K562 (cell line): ENCODE data around the gene IGF2R. TPM values are rescaled to one million over a fixed set of nuclear protein-coding genes. Genes with fewer than 3 reads are reported as not detected.

ENCODE experiments used
- ATAC-seq: fragments of 200-7000 bp; cut with Tn5 transposase; 3 replicates; pipeline ENCODE4 v1.9.1; 2020; ENCODE audit warnings: moderate library complexity
- BruUV-seq: library from RNA; stranded (reverse); fragments of 400-500 nt; replicated peaks from 2 replicates; lab custom pipeline; 2021; lab: Mats Ljungman, UMichigan
- CTCF ChIA-PET: fragments of 300-600 bp; formaldehyde crosslinking; extraction: SDS; loops from one replicate; lab custom pipeline; 2021; ENCODE audit warnings: low intra/inter-chr PET ratio; lab: Yijun Ruan, JAX
- POLR2A ChIA-PET: fragments of 300-600, 350-650 bp; sonication (Branson Sonifier 250); formaldehyde crosslinking; extraction: SDS; loops from one replicate; lab custom pipeline; 2021; ENCODE audit warnings: antibody characterized with exemption, inconsistent platforms; lab: Yijun Ruan, JAX
- DNase-seq, 4 experiments: peaks; one replicate each; pipeline versions ENCODE4 v3.0.0 to v3.0.0-alpha.2; 2011 to 2018; ENCODE audit warnings: low spot score in 3 of 4, mixed read lengths in 3 of 4; ENCODE audit errors: extremely low read depth in 1 of 4
- FAIRE-seq: peaks from 2 replicates; lab custom pipeline; 2011; peaks lifted over from hg19 to GRCh38; lab: Jason Lieb, UNC
- H2AFZ ChIP-seq: 2 replicates; pipeline ENCODE4 v1.6.0; 2011; ENCODE audit warnings: low read depth, low read length, control low read depth, inconsistent platforms
- H3K27ac ChIP-seq: fragments of 200-600 bp; 3 replicates; pipeline ENCODE4 v1.8.0; 2011; ENCODE audit warnings: low read depth, mild to moderate bottlenecking, control low read depth, inconsistent platforms, low read length, moderate library complexity, mixed read lengths; ENCODE audit errors: extremely low read depth
- H3K27me3 ChIP-seq, 2 experiments: fragments of 300-600 bp in 1 of 2; 2 replicates in 1 of 2; 3 replicates in 1 of 2; pipeline versions ENCODE4 v1.6.0 to v1.8.0; 2011; ENCODE audit warnings: inconsistent platforms in 2 of 2, low read length in 2 of 2, mild to moderate bottlenecking in 1 of 2, mixed read lengths in 1 of 2, moderate library complexity in 1 of 2; ENCODE audit not compliant: control insufficient read depth in 2 of 2, insufficient read depth in 2 of 2
- H3K36me3 ChIP-seq: fragments of 300-600 bp; 3 replicates; pipeline ENCODE4 v1.8.0; 2011; ENCODE audit warnings: mild to moderate bottlenecking, low read length, inconsistent platforms; ENCODE audit not compliant: control insufficient read depth, insufficient read depth
- H3K4me1 ChIP-seq, 2 experiments: fragments of 200-600 bp in 1 of 2; replicated peaks in 1 of 2; 2 replicates in 1 of 2; 3 replicates in 1 of 2; pipeline versions ENCODE4 v1.5.1 to v1.8.0; 2011; ENCODE audit warnings: inconsistent platforms in 2 of 2, low read length in 2 of 2, mild to moderate bottlenecking in 1 of 2, mixed read lengths in 1 of 2, moderate library complexity in 1 of 2; ENCODE audit not compliant: control insufficient read depth in 2 of 2, insufficient read depth in 2 of 2
- H3K4me2 ChIP-seq: 2 replicates; pipeline ENCODE4 v1.6.1; 2011; ENCODE audit warnings: low read length, control low read depth, inconsistent platforms, mixed read lengths; ENCODE audit not compliant: insufficient read depth
- H3K4me3 ChIP-seq: fragments of 200-600 bp; sonication (generic), shearing (Covaris generic); 2 replicates; pipeline ENCODE4 v1.5.1; 2016; ENCODE audit warnings: control low read depth, inconsistent platforms
- H3K79me2 ChIP-seq: fragments of 200-600 bp; 3 replicates; pipeline ENCODE4 v1.8.0; 2011; ENCODE audit warnings: low read length, inconsistent platforms; ENCODE audit not compliant: control insufficient read depth, insufficient read depth
- H3K9ac ChIP-seq, 2 experiments: 2 replicates each; pipeline versions ENCODE4 v1.6.0 to v1.6.1; 2011; ENCODE audit warnings: low read depth in 2 of 2, low read length in 2 of 2, control low read depth in 1 of 2, inconsistent platforms in 1 of 2, mild to moderate bottlenecking in 1 of 2, mixed read lengths in 1 of 2; ENCODE audit not compliant: insufficient read depth in 1 of 2
- H3K9me1 ChIP-seq: one replicate; pipeline ENCODE4 v1.6.0; 2011; ENCODE audit warnings: inconsistent platforms, mild to moderate bottlenecking, low read length, moderate library complexity; ENCODE audit not compliant: control insufficient read depth, insufficient read depth
- H3K9me3 ChIP-seq: replicated peaks from 2 replicates; pipeline ENCODE4 v1.5.1; 2011; ENCODE audit warnings: low read depth, low read length, inconsistent platforms; ENCODE audit not compliant: control insufficient read depth, insufficient read depth
- H4K20me1 ChIP-seq: replicated peaks from 2 replicates; pipeline ENCODE4 v1.6.1; 2011; ENCODE audit warnings: low read length, inconsistent platforms, mixed read lengths; ENCODE audit not compliant: control insufficient read depth, insufficient read depth
- ATF3 ChIP-seq, 2 experiments: fragments of 450-650 bp in 1 of 2; sonication (generic) in 1 of 2; formaldehyde crosslinking in 1 of 2; IDR thresholded peaks in 1 of 2; conservative IDR thresholded peaks in 1 of 2; 2 replicates each; pipeline versions ENCODE4 v1.6.1 to v1.8.1; 2016 to 2023; ENCODE audit warnings: mild to moderate bottlenecking in 2 of 2, moderate library complexity in 2 of 2, inconsistent platforms in 1 of 2, missing genetic modification reagents in 1 of 2
- CCNT2 ChIP-seq: IDR thresholded peaks from 2 replicates; pipeline ENCODE4 v1.6.1; 2011; ENCODE audit warnings: borderline replicate concordance, low read depth, mild to moderate bottlenecking, moderate library complexity, mixed read lengths, low read length; ENCODE audit not compliant: insufficient read length; ENCODE audit errors: extremely low read depth
- CREB3L1 ChIP-seq: fragments of 450-650 bp; IDR thresholded peaks from 2 replicates; pipeline ENCODE4 v1.6.1; 2014; ENCODE audit warnings: low read depth, mild to moderate bottlenecking, moderate library complexity, borderline replicate concordance
- EP400 ChIP-seq: fragments of 450-650 bp; IDR thresholded peaks from 2 replicates; pipeline ENCODE4 v1.6.1; 2017; ENCODE audit warnings: antibody characterized with exemption, mild to moderate bottlenecking, moderate library complexity
- FIP1L1 ChIP-seq: fragments of 200-400 bp; formaldehyde crosslinking; IDR thresholded peaks from 2 replicates; pipeline ENCODE4 v1.6.1; 2018; ENCODE audit warnings: mild to moderate bottlenecking, low read depth, low read length; ENCODE audit not compliant: poor library complexity, severe bottlenecking
- HNRNPLL ChIP-seq: fragments of 200-400 bp; formaldehyde crosslinking; IDR thresholded peaks from 2 replicates; pipeline ENCODE4 v1.6.1; 2017; ENCODE audit warnings: low read length, low read depth, mild to moderate bottlenecking; ENCODE audit not compliant: poor library complexity, severe bottlenecking
- MEF2D ChIP-seq: conservative IDR thresholded peaks from 2 replicates; pipeline ENCODE4 v1.6.1; 2016; ENCODE audit warnings: low read depth, missing genetic modification characterization, missing compliant biosample characterization
- NCOA1 ChIP-seq: fragments of 450-650 bp; IDR thresholded peaks from 2 replicates; pipeline ENCODE4 v1.6.1; 2016; ENCODE audit warnings: low read depth
- SAFB2 ChIP-seq: fragments of 200-400 bp; formaldehyde crosslinking; IDR thresholded peaks from 2 replicates; pipeline ENCODE4 v1.6.1; 2018; ENCODE audit warnings: borderline replicate concordance, low read length, low read depth, moderate library complexity; ENCODE audit not compliant: severe bottlenecking
- STAT5B ChIP-seq: fragments of 250-450 bp; sonication (Bioruptor Pico); IDR thresholded peaks from 2 replicates; pipeline ENCODE4 v1.8.0; 2021; ENCODE audit warnings: mild to moderate bottlenecking, inconsistent platforms
- TSC22D4 ChIP-seq: fragments of 450-650 bp; IDR thresholded peaks from 2 replicates; pipeline ENCODE4 v1.6.1; 2016; ENCODE audit warnings: missing genetic modification characterization, missing biosample characterization, control low read depth
- WHSC1 ChIP-seq: IDR thresholded peaks from one replicate; pipeline ENCODE4 v1.6.1; 2012; ENCODE audit warnings: low read length, control low read depth, inconsistent platforms
- ZBTB43 ChIP-seq: sonication (generic); formaldehyde crosslinking; IDR thresholded peaks from 2 replicates; pipeline ENCODE4 v1.8.0; 2023; ENCODE audit warnings: mild to moderate bottlenecking, missing genetic modification reagents
- ZNF436 ChIP-seq: fragments of 250-450, 450-650 bp; sonication (Bioruptor Pico); formaldehyde crosslinking; IDR thresholded peaks from 2 replicates; pipeline ENCODE4 v1.7.0; 2020; ENCODE audit warnings: mild to moderate bottlenecking
- ZZZ3 ChIP-seq: fragments of 450-650 bp; IDR thresholded peaks from 2 replicates; pipeline ENCODE4 v1.6.1; 2016; ENCODE audit warnings: antibody characterized with exemption, mild to moderate bottlenecking, moderate library complexity
- WGBS: fragments of 100-300 bp; shearing (Covaris generic); methylation state at CpG from one replicate; pipeline ENCODE4 v1.1.6; 2016; ENCODE audit warnings: low coverage, mixed read lengths; ENCODE audit not compliant: insufficient coverage; ENCODE audit errors: missing lambda C conversion rate; 5-methylcytosine and 5-hydroxymethylcytosine counted together
- in situ Hi-C: fragments of 300-500 bp; cut with MboI; formaldehyde crosslinking; loops from 4 replicates; pipeline ENCODE4 v1.15.0; 2018; ENCODE audit warnings: inconsistent platforms, mixed read lengths
- intact Hi-C: fragments of 100-400 bp; cut with micrococcal nuclease; formaldehyde crosslinking; loops from 2 replicates; pipeline ENCODE4 v1.14.2; 2022
- polyA plus RNA-seq, 8 experiments: library from polyadenylated mRNA; depleted of rRNA in 4 of 8; stranded (reverse) in 5 of 8; unstranded in 3 of 8; fragments of >200 nt; fragmentation: Nextera tagmentation in 2 of 8; fragmentation: Illumina TruSeq in 1 of 8; extraction: Ambion mirVana in 2 of 8; extraction: Trizol in 1 of 8; gene quantifications; 2 replicates each; pipeline versions ENCODE4 v1.2.1 to v1.2.3, GENCODE V29; 2011 to 2014; ENCODE audit warnings: inconsistent platforms in 1 of 8, missing spikeins in 1 of 8
- total RNA-seq, 7 experiments: library from RNA; depleted of rRNA in 6 of 7; stranded (reverse); fragments of >200 nt in 6 of 7; fragmentation: Illumina TruSeq in 2 of 7; extraction: Trizol in 2 of 7; gene quantifications; 2 replicates each; pipeline versions ENCODE4 v1.2.1 to v1.2.3, GENCODE V29; 2011 to 2021; ENCODE audit warnings: low replicate concordance in 1 of 7

The IGF2R gene
- total and polyA plus RNA-seq, 9 of the 15 experiments (the other 6 are each of a cell fraction or from before 2014, with no cell fraction given) = 3.5 to 92.3 (median 34.5) TPM

GRCh38 chr6:160089534-160089897 is 120.6 kb downstream of the IGF2R start:
- TF ChIP-seq ZBTB43 (CRISPR knock-in tag) (no peak), EP400 (no peak), FIP1L1 (no peak), HNRNPLL (no peak), NCOA1 (no peak), ZZZ3 (no peak), ATF3 (IDR thresholded peaks at IDR 0.05) (no peak), ATF3 (CRISPR knock-in tag; conservative IDR thresholded peaks at IDR 0.05) (no peak), ZNF436 (CRISPR knock-in tag) (no peak), CREB3L1 (no peak), CCNT2 (no peak), STAT5B (no peak), TSC22D4 (tag) (no peak), SAFB2 (no peak), MEF2D (tag) (no peak), WHSC1 (no peak)
- in situ Hi-C loops (no loop called here), intact Hi-C loops (loop anchor here (5.0 kb wide), 1 partner anchor 368 kb away; no protein-coding TSS in a partner anchor)
- Histone ChIP-seq H3K9me3 (no peaks in the 10 kb centered on the region), H3K9ac (no peak overlapping the region), H3K4me2 (no peak overlapping the region), H3K79me2 (no peaks in the 10 kb centered on the region), H3K4me1 (no peaks in the 10 kb centered on the region), H3K27ac (no peak overlapping the region), H3K9me1 (no peaks in the 10 kb centered on the region), H2AFZ (no peak overlapping the region), H3K27me3 (no peaks in the 10 kb centered on the region), H4K20me1 (no peaks in the 10 kb centered on the region; the same call in 1 of the 2 replicates), H3K4me3 (no peak overlapping the region), H3K36me3 (peaks cover 95% of the 10 kb centered on the region)
- POLR2A ChIA-PET = interaction anchor here (1.3 to 1.7 kb wide), 2 partner anchors 9 kb away, joined by 4 to 8 read pairs; no protein-coding TSS in a partner anchor
- FAIRE-seq = no peak
- no peak for ATAC-seq
- DNase-seq = no peak
- no TSS peak for BruUV-seq
- 97% methylated on average over 7 of the region's 7 CpGs for WGBS
- CTCF ChIA-PET = no interaction called here
